B cell (primary cell): ENCODE data around the gene SPOP.

Source experiments
- CTCF ChIP-seq: fragments of 200-600 bp; IDR thresholded peaks from one replicate; pipeline ENCODE4 v1.8.0; 2022; ENCODE audit warnings: antibody characterized with exemption, mild to moderate bottlenecking
- EZH2 ChIP-seq: IDR thresholded peaks from 2 replicates; pipeline ENCODE4 v1.6.1; 2012; ENCODE audit warnings: borderline replicate concordance, low read depth, mild to moderate bottlenecking, moderate library complexity, low read length; ENCODE audit not compliant: insufficient read depth, poor library complexity, severe bottlenecking

- TF ChIP-seq CTCF, result no peak
- no peak for TF ChIP-seq EZH2
Measured at GRCh38 chr17:49583889-49584288, 94.0 kb downstream of the SPOP start.
